ENCODE results near the gene B3GNT5.

B3GNT5 gene

GRCh38 chr3:183285318-183285717 lies 32.3 kb downstream of the B3GNT5 start:
- no peak overlapping the region for H3K4me3 ChIP-seq (replicated peaks in 1 of 2; ENCODE audit: low read depth in 2 of 2, low read length in 2 of 2)
- TF ChIP-seq CTCF (IDR thresholded peaks at IDR 0.05; ENCODE audit: low read depth, low read length), result no peak
- DNase-seq (ENCODE audit: low read depth in 2 of 2), result no peak

DNA sequence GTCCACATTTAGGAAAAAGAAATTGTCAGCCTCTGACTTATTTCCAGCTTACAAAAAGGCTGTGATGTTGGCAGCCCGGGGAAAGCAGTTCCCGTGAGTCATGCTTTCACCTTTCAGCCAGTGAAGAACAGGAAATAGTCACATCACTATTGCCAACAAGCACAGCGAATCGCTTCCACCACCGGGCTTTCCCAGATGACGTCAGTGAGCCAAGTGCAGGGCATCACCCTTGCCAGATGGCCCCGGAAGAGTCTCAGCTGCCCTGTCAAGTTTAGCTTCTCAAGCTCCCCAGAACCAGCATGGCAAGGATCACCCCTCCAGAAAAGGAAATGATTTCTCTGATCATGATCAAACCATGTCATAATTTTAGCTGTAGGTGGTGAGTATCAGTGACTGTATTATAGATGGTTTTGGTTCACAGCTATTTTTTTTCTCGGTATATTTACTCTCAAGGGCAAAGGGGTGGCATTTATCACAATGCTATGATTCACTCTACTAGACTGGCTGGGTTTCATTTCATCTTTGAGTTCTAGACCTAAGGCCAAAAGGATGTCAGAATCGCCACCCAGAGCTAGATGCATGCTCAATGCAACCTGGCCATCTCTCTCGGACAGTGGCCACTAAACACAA lies 32.9 kb downstream of the B3GNT5 start:
- TF ChIP-seq CTCF (IDR thresholded peaks at IDR 0.05; ENCODE audit: low read depth, low read length), result no peak
- H3K4me3 ChIP-seq (replicated peaks in 1 of 2; ENCODE audit: low read depth in 2 of 2, low read length in 2 of 2), result no peak overlapping the region
- peak; percentile 99 for DNase-seq (ENCODE audit: low read depth in 2 of 2)

- peak overlapping the region in 1 of 2 donors; percentile 51 for H3K4me3 ChIP-seq (replicated peaks in 1 of 2; ENCODE audit: low read depth in 2 of 2, low read length in 2 of 2)
Observed at GRCh38 chr3:183287301-183287971, 34.4 kb downstream of the B3GNT5 start.

GRCh38 chr3:183288117-183288516 lies 35.1 kb downstream of the B3GNT5 start:
- H3K4me3 ChIP-seq (replicated peaks in 1 of 2; ENCODE audit: low read depth in 2 of 2, low read length in 2 of 2), result peak overlapping the region in 1 of 2 donors; percentile 51
- no peak for DNase-seq (ENCODE audit: low read depth in 2 of 2)
- no peak for TF ChIP-seq CTCF (IDR thresholded peaks at IDR 0.05; ENCODE audit: low read depth, low read length)

More at GRCh38 chr3:183287301-183287971, 34.4 kb downstream of the B3GNT5 start:
- DNase-seq (ENCODE audit: low read depth in 2 of 2), result peak; percentile 97 to 99
- no peak for TF ChIP-seq CTCF (IDR thresholded peaks at IDR 0.05; ENCODE audit: low read depth, low read length)

DNA sequence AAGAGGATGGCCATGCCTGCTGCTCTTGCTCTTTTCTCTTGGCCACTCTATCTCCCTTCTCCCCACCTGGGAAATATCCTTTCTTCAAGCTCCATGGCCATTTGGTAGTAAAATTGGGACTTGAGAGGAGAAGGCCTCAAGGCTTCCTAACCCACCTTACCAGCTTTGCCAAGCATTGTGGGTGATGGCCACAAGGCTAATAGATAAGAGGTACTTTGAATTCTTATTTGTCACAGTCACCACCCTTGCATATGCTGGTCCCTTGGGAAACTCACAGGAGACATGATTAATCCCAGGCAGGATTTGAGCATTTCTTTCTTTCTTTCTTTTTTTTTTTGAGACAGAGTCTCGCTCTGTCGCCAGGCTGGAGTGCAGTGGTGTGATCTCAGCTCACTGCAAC lies 37.2 kb downstream of the B3GNT5 start:
- DNase-seq (ENCODE audit: low read depth in 2 of 2), result no peak
- TF ChIP-seq CTCF (IDR thresholded peaks at IDR 0.05; ENCODE audit: low read depth, low read length), result no peak
- no peak overlapping the region for H3K4me3 ChIP-seq (replicated peaks in 1 of 2; ENCODE audit: low read depth in 2 of 2, low read length in 2 of 2)

- H3K4me3 ChIP-seq (replicated peaks in 1 of 2; ENCODE audit: low read depth in 2 of 2, low read length in 2 of 2), result no peak overlapping the region
- TF ChIP-seq CTCF (IDR thresholded peaks at IDR 0.05; ENCODE audit: low read depth, low read length), result no peak
- DNase-seq (ENCODE audit: low read depth in 2 of 2), result peak; percentile 66 to 78
Observed at GRCh38 chr3:183291497-183292031, 38.5 kb downstream of the B3GNT5 start.
